Erythroblast (primary cell): Measurements from ENCODE around the gene DISP3.

Source experiments
- GATA1 ChIP-seq: IDR thresholded peaks from 2 replicates; pipeline ENCODE4 v1.6.1; 2011; ENCODE audit warnings: low read depth, mild to moderate bottlenecking, control low read depth, low read length, moderate library complexity
- POLR2A ChIP-seq: IDR thresholded peaks from 2 replicates; pipeline ENCODE4 v1.6.1; 2011; ENCODE audit warnings: mild to moderate bottlenecking, low read length

DNA sequence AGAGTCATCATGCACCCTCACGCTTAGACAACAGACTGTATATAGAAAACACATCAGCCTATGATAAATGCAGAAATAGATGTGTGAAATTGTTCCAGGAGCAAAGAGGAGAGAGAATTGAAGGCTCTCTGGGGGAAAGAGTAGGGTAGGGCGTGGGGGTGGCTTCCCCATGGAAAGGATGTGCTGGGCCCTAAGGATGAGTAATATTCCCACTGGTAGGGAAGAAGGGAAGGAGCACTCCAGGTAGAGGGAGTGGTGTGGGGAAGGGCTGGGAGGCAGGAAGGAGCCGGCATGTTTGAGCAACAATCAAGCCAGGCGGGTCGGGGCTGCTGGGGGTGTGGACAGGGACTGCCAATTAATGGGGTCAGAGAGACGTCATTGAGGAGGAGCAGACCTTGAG, 10.1 kb upstream of the DISP3 start:
- no peak for TF ChIP-seq POLR2A
- no peak for TF ChIP-seq GATA1
